ENCODE data around the gene FAM83D. TPM values are rescaled to one million over a fixed set of nuclear protein-coding genes. Genes with fewer than 3 reads are reported as not detected.

FAM83D gene
- total RNA-seq, 1 experiment from 2014 or later: 48.1 TPM

- no peak overlapping the region for H4K5ac ChIP-seq (ENCODE audit: insufficient read length, low read depth, low read length)
- no peak for TF ChIP-seq CTCF (conservative IDR thresholded peaks at IDR 0.05)
- no peak overlapping the region for H4K8ac ChIP-seq (replicated peaks; ENCODE audit: insufficient read length, low read depth, low read length)
- no peak overlapping the region for H3K23ac ChIP-seq (ENCODE audit: insufficient read length, low read depth, low read length)
- H2BK12ac ChIP-seq (ENCODE audit: insufficient read length, low read depth, low read length): no peak overlapping the region
- no peaks in the 10 kb centered on the region for H3K79me1 ChIP-seq (ENCODE audit: insufficient read depth, low read depth, low read length, poor library complexity, severe bottlenecking)
- no peak overlapping the region for H2AFZ ChIP-seq (ENCODE audit: low read length)
- H3K36me3 Mint-ChIP-seq (ENCODE audit: insufficient read depth in 1 of 3, low read depth in 3 of 3): peaks cover 18 to 65% (median 46%) of the 10 kb centered on the region in 3 experiments; a peak in 6 of 7 replicates
- H3K9ac ChIP-seq (ENCODE audit: extremely low read depth, insufficient read length, low read length): no peak overlapping the region
- no peak overlapping the region for H3T11ph ChIP-seq (ENCODE audit: low read length)
- H2BK20ac ChIP-seq (ENCODE audit: low read depth, low read length, poor library complexity, severe bottlenecking): no peak overlapping the region
- H3K56ac ChIP-seq (ENCODE audit: insufficient read length, low read depth, low read length): no peak overlapping the region
- no peak overlapping the region for H2BK5ac ChIP-seq (ENCODE audit: insufficient read length, low read length)
- H2BK120ac ChIP-seq (ENCODE audit: low read depth, low read length, poor library complexity, severe bottlenecking): no peak overlapping the region
- H3K4me1 Mint-ChIP-seq: peaks cover 2 to 3% of the 10 kb centered on the region in 2 experiments; a peak in 1 of 4 replicates
- H3K79me2 ChIP-seq (ENCODE audit: insufficient read depth, low read length): no peaks in the 10 kb centered on the region
- no peak overlapping the region for H3K14ac ChIP-seq (ENCODE audit: insufficient read depth, low read length)
- H2AK5ac ChIP-seq (ENCODE audit: insufficient read length, low read length): no peak overlapping the region
- no peaks in the 10 kb centered on the region for H4K20me1 ChIP-seq (ENCODE audit: control insufficient read depth, insufficient read depth, insufficient read length)
- H3K4me1 ChIP-seq (ENCODE audit: insufficient read depth, low read length): no peaks in the 10 kb centered on the region
- H3K9me3 ChIP-seq (ENCODE audit: control insufficient read depth, low read depth, low read length): no peaks in the 10 kb centered on the region
- no peak overlapping the region for H3K4me2 ChIP-seq (ENCODE audit: insufficient read depth, insufficient read length, low read length)
- no peak overlapping the region for H3K18ac ChIP-seq (ENCODE audit: insufficient read length, low read depth, low read length)
- H2BK15ac ChIP-seq (ENCODE audit: low read depth, low read length): no peak overlapping the region
- no peak overlapping the region for H3K27ac ChIP-seq (ENCODE audit: insufficient read length, low read depth, low read length)
- no peak overlapping the region for H4K91ac ChIP-seq (ENCODE audit: insufficient read length, low read depth, low read length)
- H3K4ac ChIP-seq (ENCODE audit: low read depth, low read length): no peak overlapping the region
- WGBS (ENCODE audit: extremely low coverage, insufficient read length, low lambda C conversion rate): no CpG with 5 or more reads among the region's 6 CpGs
- no peaks in the 10 kb centered on the region for H3K27me3 Mint-ChIP-seq (ENCODE audit: low read depth)
- peak overlapping the region in 1 of 3 experiments; percentile 29; a peak in 1 of 7 replicates for H3K27ac Mint-ChIP-seq
- H3K9me3 Mint-ChIP-seq: no peaks in the 10 kb centered on the region
- H3K27me3 ChIP-seq (ENCODE audit: insufficient read depth, low read length): no peaks in the 10 kb centered on the region
- no peak overlapping the region for H3K4me3 Mint-ChIP-seq
- no peak for DNase-seq
- no peaks in the 10 kb centered on the region for H3K23me2 ChIP-seq (ENCODE audit: insufficient read length, low read depth, low read length, poor library complexity, severe bottlenecking)
Measured at GRCh38 chr20:38999965-39000910, 74.0 kb downstream of the FAM83D start.

Other genes starting within 250 kb of the FAM83D start
- gene SLC32A1, start 201.9 kb upstream of the FAM83D start, total RNA-seq (2021): 0.24 and 0.33 TPM in 2 replicates
- 14.0 and 14.1 TPM in 2 replicates for gene ACTR5, start 178.0 kb upstream of the FAM83D start, total RNA-seq (2021)
- 8.2 TPM in 2 replicates for gene PPP1R16B, start 120.7 kb upstream of the FAM83D start, total RNA-seq (2021)
- 14.3 and 14.4 TPM in 2 replicates for gene DHX35, start 35.9 kb downstream of the FAM83D start, total RNA-seq (2021)